Cardiac fibroblast (primary cell): ENCODE data around the gene FAM156A.
A peak's percentile ranks its signal among the peaks of the same experiment; 100 is the strongest.
"Not testable (repeated sequence)": the region's sequence is repeated elsewhere in the genome, so short reads cannot be mapped to it uniquely, and the experiment has no call there.

Source experiments
- DNase-seq, 2 donors: peaks; one replicate each; pipeline versions ENCODE4 v3.0.0 to v3.0.0-alpha.2; 2010; ENCODE audit warnings: low read depth in 2 of 2
- H3K4me3 ChIP-seq, 2 donors: replicated peaks in 1 of 2; 1 replicate in 1 of 2; 2 replicates in 1 of 2; pipeline ENCODE4 v1.5.1; 2011; ENCODE audit warnings: low read depth in 2 of 2, low read length in 2 of 2, mild to moderate bottlenecking in 2 of 2, moderate library complexity in 1 of 2
- TF ChIP-seq, protein P1 (sequence below): IDR thresholded peaks from one replicate; pipeline ENCODE4 v1.5.1; 2011; ENCODE audit warnings: low read depth, mild to moderate bottlenecking, low read length, inconsistent platforms

The FAM156A gene

GRCh38 chrX:52935470-52935784 lies 22.9 kb downstream of the FAM156A start:
- not testable (repeated sequence) for DNase-seq
- H3K4me3 ChIP-seq, result peak overlapping the region; percentile 63 to 70

DNA sequence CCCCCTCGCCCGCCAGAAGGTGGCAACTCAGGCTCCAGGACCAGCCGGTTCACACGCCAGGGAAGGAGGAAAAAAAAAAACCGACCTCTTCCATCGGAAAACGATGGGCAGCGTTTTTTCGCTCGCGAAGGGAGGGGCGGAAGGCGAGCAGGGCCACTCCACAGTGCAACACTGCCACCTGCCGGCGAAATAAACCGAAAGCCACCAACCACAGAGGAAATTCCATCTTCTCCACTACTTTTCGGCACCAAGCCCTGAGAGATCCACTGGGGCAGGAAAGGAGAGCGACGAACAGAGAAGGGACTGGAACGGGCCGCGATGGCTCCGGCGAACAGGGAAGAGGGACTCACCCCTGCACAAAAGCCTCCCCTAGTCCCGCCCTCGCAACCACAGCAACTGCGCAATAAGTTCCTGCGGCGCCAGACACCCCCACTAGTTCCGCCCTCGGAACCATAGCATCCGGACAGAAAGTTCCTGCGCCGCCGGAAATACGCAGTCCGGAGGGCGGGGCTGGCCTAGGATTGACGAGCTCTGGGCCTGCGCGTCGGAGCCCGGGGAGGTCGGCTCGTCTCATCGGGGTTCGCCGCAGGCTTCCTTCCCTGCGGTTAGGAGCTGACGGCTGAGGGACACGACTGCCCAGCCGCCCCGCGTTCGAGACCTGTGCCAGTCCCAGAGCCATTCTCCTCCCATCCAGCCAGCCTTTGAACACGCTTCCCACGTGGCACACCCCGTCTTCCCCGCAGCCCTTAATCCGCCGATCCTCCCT lies 23.4 kb downstream of the FAM156A start:
- peak overlapping the region; percentile 63 to 70 for H3K4me3 ChIP-seq
- TF ChIP-seq, protein P1, sequence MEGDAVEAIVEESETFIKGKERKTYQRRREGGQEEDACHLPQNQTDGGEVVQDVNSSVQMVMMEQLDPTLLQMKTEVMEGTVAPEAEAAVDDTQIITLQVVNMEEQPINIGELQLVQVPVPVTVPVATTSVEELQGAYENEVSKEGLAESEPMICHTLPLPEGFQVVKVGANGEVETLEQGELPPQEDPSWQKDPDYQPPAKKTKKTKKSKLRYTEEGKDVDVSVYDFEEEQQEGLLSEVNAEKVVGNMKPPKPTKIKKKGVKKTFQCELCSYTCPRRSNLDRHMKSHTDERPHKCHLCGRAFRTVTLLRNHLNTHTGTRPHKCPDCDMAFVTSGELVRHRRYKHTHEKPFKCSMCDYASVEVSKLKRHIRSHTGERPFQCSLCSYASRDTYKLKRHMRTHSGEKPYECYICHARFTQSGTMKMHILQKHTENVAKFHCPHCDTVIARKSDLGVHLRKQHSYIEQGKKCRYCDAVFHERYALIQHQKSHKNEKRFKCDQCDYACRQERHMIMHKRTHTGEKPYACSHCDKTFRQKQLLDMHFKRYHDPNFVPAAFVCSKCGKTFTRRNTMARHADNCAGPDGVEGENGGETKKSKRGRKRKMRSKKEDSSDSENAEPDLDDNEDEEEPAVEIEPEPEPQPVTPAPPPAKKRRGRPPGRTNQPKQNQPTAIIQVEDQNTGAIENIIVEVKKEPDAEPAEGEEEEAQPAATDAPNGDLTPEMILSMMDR, result peak; percentile 67
- DNase-seq, result peak; percentile 94 to 97

- no peak for DNase-seq
- TF ChIP-seq, protein P1, result no peak
- peak overlapping the region; percentile 63 to 70 for H3K4me3 ChIP-seq
These were observed 24.2 kb downstream of the FAM156A start for GRCh38 chrX:52933976-52934703.

- DNase-seq, result no peak
- TF ChIP-seq, protein P1, result no peak
- no peak overlapping the region for H3K4me3 ChIP-seq
These were observed 25.1 kb downstream of the FAM156A start for GRCh38 chrX:52933213-52933612.

- DNase-seq, H3K4me3 ChIP-seq: not testable (repeated sequence)
These were observed 28.1 kb downstream of the FAM156A start for GRCh38 chrX:52930214-52930613.

- TF ChIP-seq, protein P1, result no peak
- peak; percentile 57 to 69 for DNase-seq
- H3K4me3 ChIP-seq, result no peak overlapping the region
These were observed 34.5 kb downstream of the FAM156A start for GRCh38 chrX:52923781-52924241.

GRCh38 chrX:52914704-52915103 lies 43.6 kb downstream of the FAM156A start:
- H3K4me3 ChIP-seq, DNase-seq: not testable (repeated sequence)

DNA sequence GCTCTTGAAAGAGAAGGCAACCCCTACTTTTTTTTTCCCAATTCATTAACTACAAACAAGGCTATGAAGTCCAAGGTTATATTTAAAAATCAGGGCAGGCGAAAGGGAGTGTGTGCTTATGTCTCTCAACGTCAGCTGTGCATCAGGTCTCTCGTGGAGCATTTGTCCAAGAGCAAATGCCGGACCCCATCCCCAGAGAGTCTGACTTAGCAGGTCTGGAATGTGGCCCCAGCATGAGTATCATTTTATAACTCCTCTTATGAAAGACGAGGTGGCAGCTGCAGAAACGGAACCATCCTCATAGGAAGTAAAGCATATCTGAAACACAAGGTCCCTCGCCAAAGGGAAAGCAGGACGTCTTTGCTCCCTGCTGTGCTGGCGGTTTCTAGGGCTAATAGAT lies 44.6 kb downstream of the FAM156A start:
- not testable (repeated sequence) for DNase-seq, H3K4me3 ChIP-seq

DNA sequence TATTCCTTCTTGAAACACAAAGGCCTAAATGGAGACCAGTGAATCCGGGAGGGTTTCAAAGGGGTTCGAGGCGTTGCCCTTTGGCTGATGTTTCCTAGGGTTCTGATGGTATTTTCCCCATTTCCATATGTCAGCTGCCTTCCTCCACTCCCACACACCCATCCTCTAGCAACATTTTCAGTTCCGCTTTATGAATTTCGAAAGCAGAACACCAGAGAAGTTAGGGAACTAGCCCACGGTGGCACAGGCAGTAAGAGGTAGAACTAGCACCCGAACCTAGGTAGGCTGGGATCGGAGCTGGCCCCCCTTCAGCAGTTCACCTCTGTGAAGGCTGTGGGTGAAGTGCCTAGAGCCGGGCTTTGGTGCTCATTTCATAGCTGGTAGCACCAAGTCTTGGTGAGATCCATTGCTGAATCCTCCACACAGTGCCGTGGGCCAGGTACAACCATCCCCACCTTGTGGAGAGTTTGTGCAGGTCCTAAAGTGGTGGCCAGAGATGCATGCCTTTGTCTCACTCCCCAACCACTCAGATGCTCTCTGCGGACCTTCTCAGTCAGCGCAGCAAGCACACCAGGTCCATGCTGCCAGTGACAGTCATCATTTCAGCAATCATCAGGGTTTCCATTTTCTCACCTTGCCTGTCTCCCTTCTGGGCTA lies 48.9 kb downstream of the FAM156A start:
- DNase-seq, H3K4me3 ChIP-seq: not testable (repeated sequence)

DNA sequence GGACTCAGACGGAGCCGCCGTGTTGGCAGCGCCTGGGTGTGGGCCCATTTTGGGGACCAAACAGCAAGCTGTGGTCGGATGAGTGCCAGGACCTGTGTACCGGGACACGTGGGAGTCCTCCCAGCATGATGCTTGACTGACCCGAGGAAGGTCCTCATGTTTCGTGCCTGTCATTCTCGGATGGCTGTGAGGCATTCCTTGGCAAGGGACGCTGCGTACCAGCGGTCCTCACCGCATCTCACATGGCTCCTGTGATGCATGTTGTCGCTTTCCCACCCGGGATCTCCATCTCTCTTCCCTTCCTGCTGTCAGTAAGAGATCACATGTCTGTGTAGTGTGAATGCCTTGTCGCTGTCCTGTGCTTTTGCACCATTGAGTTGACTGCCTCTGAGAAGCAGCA lies 50.4 kb downstream of the FAM156A start:
- not testable (repeated sequence) for H3K4me3 ChIP-seq

DNA sequence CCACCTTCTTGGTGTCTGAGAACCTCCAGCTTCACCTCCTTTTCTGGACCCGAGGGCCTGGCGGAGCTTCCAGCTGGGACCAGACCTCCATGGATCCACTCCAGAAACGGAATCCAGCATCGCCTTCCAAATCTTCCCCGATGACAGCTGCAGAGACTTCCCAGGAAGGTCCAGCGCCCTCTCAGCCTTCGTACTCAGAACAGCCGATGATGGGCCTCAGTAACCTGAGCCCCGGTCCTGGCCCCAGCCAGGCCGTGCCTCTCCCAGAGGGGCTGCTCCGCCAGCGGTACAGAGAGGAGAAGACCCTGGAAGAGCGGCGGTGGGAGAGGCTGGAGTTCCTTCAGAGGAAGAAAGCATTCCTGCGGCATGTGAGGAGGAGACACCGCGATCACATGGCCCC lies 51.2 kb downstream of the FAM156A start:
- DNase-seq, H3K4me3 ChIP-seq: not testable (repeated sequence)

More for the DNA sequence above, 50.4 kb downstream of the FAM156A start:
- not testable (repeated sequence) for DNase-seq

DNA sequence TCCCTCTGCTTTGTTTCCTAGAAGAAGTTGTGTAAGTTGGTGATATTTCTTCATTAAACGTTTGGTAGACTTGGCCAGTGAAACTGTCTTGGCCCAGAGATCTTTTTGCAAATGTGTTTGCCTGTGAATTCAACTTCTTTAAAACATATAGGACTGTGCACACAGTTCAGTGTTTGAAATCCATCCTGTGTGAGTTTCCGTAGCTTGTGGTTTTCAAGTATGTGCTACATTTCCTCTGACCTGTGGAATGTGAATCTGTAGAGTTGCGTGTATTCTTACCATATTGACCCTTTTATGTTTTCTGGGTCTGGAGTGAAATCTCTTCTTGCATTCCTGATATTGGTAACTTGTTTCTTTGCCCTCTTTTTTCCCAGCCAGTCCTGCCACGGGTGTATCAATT lies 52.2 kb downstream of the FAM156A start:
- DNase-seq, result not testable (repeated sequence)

DNA sequence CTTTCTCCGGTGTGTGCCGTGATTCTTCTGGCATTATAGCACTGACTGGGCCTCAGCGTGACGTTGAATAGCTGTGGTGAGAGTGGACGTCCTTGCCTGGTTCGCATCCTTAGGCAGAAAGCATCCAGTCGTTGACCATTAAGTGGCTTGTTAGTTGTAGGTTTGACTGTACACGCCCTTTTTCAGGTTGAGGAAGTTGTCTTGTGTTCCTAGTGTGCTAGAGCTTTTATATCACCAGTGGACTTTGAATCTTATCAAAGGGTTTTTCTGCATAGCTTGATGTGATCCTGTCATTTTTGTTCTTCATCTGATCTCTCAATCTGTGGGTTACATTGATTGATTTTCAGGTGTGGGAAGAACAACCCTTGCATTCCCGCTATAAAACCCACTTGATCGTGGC lies 52.8 kb downstream of the FAM156A start:
- not testable (repeated sequence) for H3K4me3 ChIP-seq, DNase-seq

More for the DNA sequence above, 52.2 kb downstream of the FAM156A start:
- H3K4me3 ChIP-seq, result not testable (repeated sequence)
